Ovary (tissue), 9 donors: Measurements from ENCODE around the gene OTOP2. TPM values are rescaled to one million over a fixed set of nuclear protein-coding genes. Genes with fewer than 3 reads are reported as not detected.

Source experiments
- DNase-seq, 5 donors: peaks; one replicate each; pipeline ENCODE4 v3.0.0-alpha.2; 2019 to 2020
- H3K27ac ChIP-seq, 2 donors: fragments of 200-600 bp; one replicate each; pipeline versions ENCODE4 v1.5.1 to v1.8.0; 2019 to 2022
- H3K27me3 ChIP-seq: fragments of 200-600 bp; one replicate; pipeline ENCODE4 v1.8.0; 2022
- H3K36me3 ChIP-seq: fragments of 200-600 bp; sonication (generic); one replicate; pipeline ENCODE4 v1.5.1; 2019
- H3K4me1 ChIP-seq: one replicate; pipeline ENCODE4 v1.8.1; 2013; ENCODE audit warnings: mild to moderate bottlenecking, moderate library complexity; ENCODE audit not compliant: insufficient read depth
- H3K4me3 ChIP-seq: fragments of 200-600 bp; sonication (generic); one replicate; pipeline ENCODE4 v1.5.1; 2017
- H3K9me3 ChIP-seq, 2 donors: fragments of 200-600 bp in 1 of 2; sonication (generic) in 1 of 2; one replicate each; pipeline versions ENCODE4 v1.5.1 to v1.8.1; 2013 to 2019; ENCODE audit warnings: mild to moderate bottlenecking in 1 of 2, moderate library complexity in 1 of 2
- EP300 ChIP-seq: sonication (generic); formaldehyde crosslinking; IDR thresholded peaks from one replicate; pipeline ENCODE4 v1.6.1; 2017; ENCODE audit warnings: antibody characterized with exemption
- POLR2A ChIP-seq: fragments of 450-650 bp; IDR thresholded peaks from one replicate; pipeline ENCODE4 v1.6.1; 2017; ENCODE audit warnings: antibody characterized with exemption, mild to moderate bottlenecking, moderate library complexity
- WGBS, 3 donors: extraction: QIAGEN DNeasy Blood & Tissue Kit in 1 of 3; methylation state at CpG; one replicate each; pipeline versions ENCODE4 v1.1.5 to v1.1.7; 2013 to 2017; 5-methylcytosine and 5-hydroxymethylcytosine counted together
- intact Hi-C, 4 donors: fragments of 100-400 bp; cut with DNase I; formaldehyde crosslinking; loops; one replicate each; pipeline versions ENCODE4 v1.11.0 to v1.15.1; 2022 to 2023
- polyA plus RNA-seq, 2 donors: library from polyadenylated mRNA; stranded (reverse); fragments of 200-250 nt in 1 of 2; fragments of 350-450 nt in 1 of 2; fragmentation: Illumina TruSeq in 1 of 2; extraction: RNeasy Lipid Tissue Mini Kit (QIAGEN cat#74804) in 1 of 2; gene quantifications; one replicate each; pipeline ENCODE4 v1.2.3, GENCODE V29; 2013 to 2014
- total RNA-seq, 7 donors: library from RNA; depleted of rRNA in 2 of 7; stranded (reverse); fragments of >200 nt in 2 of 7; fragmentation: NEBNext Ultra II Directional in 3 of 7; extraction: Animal tissue kit (Norgen Biotek cat#: 25700) in 3 of 7; gene quantifications; one replicate each; pipeline versions ENCODE4 v1.1.0 to v1.2.4, GENCODE V29; 2016 to 2023
- TF ChIP-seq, protein P1 (sequence below), 3 donors: fragments of 450-650 bp in 2 of 3; fragments of 200-600 bp in 1 of 3; IDR thresholded peaks; one replicate each; pipeline versions ENCODE4 v1.5.1 to v1.8.0; 2016 to 2022; ENCODE audit warnings: antibody characterized with exemption in 3 of 3, mild to moderate bottlenecking in 1 of 3
- donor health status: DM: no; HTN: no; CAD: no; lungs with moderate emphysema.
- donor health status: DM: no; HTN: no; CAD: no.
- donor health status: Bipolar disorder and iron deficiency.
- donor health status: DM: yes; HTN: yes; CAD: no.
- donor health status: DM: no; HTN: no; CAD: no.
- donor health status: DM: yes; HTN: yes; CAD: no.

The OTOP2 gene
- total and polyA plus RNA-seq, 9 donors: not detected

DNA sequence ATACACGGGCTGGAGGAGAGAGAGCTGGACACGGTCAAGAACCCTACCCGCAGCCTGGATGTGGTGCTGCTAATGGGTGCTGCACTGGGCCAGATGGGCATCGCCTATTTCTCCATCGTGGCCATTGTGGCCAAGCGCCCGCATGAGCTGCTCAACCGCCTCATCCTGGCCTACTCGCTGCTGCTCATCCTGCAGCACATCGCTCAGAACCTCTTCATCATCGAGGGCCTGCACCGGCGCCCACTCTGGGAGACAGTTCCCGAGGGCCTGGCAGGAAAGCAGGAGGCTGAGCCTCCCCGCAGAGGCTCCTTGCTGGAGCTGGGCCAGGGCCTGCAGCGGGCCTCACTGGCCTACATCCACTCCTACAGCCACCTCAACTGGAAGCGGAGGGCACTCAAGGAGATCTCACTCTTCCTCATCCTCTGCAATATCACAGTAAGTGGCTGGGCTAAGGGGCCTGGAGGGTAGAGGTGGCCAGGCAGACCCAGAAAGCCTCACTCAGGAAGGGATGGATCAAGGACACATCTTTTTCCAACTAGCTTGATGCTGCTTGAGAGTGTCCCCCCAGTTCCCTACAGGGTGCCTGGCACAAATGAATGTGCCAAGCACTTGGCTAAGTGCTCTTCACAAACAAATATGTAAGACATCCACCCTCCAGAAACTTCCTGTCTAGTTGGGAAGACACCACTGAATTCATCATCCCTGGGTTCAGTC lies 23.1 kb downstream of the OTOP2 start:
- H3K27me3 ChIP-seq: no peaks in the 10 kb centered on the region
- no peak for DNase-seq
- H3K4me3 ChIP-seq: no peak overlapping the region
- 86 to 96% (median 91%) methylated on average over 15 to 17 of the region's 17 CpGs for WGBS, 3 donors
- intact Hi-C loops: no loop called here
- TF ChIP-seq POLR2A: no peak
- TF ChIP-seq, protein P1, sequence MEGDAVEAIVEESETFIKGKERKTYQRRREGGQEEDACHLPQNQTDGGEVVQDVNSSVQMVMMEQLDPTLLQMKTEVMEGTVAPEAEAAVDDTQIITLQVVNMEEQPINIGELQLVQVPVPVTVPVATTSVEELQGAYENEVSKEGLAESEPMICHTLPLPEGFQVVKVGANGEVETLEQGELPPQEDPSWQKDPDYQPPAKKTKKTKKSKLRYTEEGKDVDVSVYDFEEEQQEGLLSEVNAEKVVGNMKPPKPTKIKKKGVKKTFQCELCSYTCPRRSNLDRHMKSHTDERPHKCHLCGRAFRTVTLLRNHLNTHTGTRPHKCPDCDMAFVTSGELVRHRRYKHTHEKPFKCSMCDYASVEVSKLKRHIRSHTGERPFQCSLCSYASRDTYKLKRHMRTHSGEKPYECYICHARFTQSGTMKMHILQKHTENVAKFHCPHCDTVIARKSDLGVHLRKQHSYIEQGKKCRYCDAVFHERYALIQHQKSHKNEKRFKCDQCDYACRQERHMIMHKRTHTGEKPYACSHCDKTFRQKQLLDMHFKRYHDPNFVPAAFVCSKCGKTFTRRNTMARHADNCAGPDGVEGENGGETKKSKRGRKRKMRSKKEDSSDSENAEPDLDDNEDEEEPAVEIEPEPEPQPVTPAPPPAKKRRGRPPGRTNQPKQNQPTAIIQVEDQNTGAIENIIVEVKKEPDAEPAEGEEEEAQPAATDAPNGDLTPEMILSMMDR (IDR thresholded peaks at IDR 0.05): no peak
- no peak for TF ChIP-seq EP300
- no peaks in the 10 kb centered on the region for H3K9me3 ChIP-seq
- no peaks in the 10 kb centered on the region for H3K36me3 ChIP-seq
- H3K27ac ChIP-seq: no peak overlapping the region
- H3K4me1 ChIP-seq: no peaks in the 10 kb centered on the region

DNA sequence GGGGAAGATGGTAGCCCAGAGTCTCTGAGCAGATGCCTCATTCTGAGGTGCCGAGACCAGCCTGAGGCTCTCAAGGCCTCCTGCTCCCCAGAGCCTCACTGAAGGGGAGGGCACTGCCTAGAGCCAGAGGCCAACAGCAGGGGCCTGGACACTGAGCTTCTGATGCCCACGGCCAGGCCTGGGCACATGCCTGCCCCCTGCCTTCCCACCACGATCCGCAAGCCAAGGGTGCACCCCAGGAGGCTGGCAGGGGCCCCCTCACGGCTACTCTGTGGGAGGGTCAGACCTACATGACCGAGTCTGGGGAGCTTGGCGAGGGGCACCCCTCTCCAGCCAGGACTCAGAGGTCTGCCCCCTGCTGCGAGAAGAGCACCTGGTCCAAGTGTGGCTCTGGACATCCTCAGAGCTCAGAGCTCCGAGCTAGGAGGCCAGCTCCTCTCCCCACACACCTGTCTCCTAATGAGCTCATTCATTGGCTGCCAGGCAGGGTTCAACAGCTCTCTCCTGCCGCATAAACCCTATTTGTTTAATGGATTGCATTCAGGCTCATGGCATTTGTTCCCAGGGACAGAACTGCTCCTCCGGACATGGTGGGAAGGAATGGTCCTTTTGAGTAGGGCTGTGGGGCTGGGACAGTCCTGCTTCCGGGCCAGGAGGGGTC lies 25.5 kb downstream of the OTOP2 start:
- TF ChIP-seq EP300: no peak
- no peak for TF ChIP-seq POLR2A
- TF ChIP-seq, protein P1 (IDR thresholded peaks at IDR 0.05): no peak
- H3K27me3 ChIP-seq: no peaks in the 10 kb centered on the region
- no peak overlapping the region for H3K4me3 ChIP-seq
- no peak for DNase-seq
- WGBS, 3 donors: 43 to 50% (median 47%) methylated on average over 6 to 12 of the region's 12 CpGs
- no peak overlapping the region for H3K27ac ChIP-seq
- no peaks in the 10 kb centered on the region for H3K4me1 ChIP-seq
- intact Hi-C loops: loop anchor here in 3 of 4 donors (5.0 to 10.0 kb wide), 3 partner anchors 85 to 157 kb away; no protein-coding TSS in a partner anchor
- no peaks in the 10 kb centered on the region for H3K36me3 ChIP-seq
- H3K9me3 ChIP-seq: no peaks in the 10 kb centered on the region

- no peaks in the 10 kb centered on the region for H3K9me3 ChIP-seq
- H3K36me3 ChIP-seq: no peaks in the 10 kb centered on the region
- H3K27ac ChIP-seq: no peak overlapping the region
- 54 to 69% (median 61%) methylated on average over 7 to 8 of the region's 8 CpGs for WGBS, 3 donors
- intact Hi-C loops: loop anchor here in 3 of 4 donors (5.0 to 10.0 kb wide), 3 partner anchors 85 to 158 kb away; no protein-coding TSS in a partner anchor
- H3K27me3 ChIP-seq: no peaks in the 10 kb centered on the region
- H3K4me1 ChIP-seq: no peaks in the 10 kb centered on the region
- DNase-seq: no peak
- H3K4me3 ChIP-seq: no peak overlapping the region
- TF ChIP-seq POLR2A (no peak), EP300 (no peak)
- TF ChIP-seq, protein P1 (IDR thresholded peaks at IDR 0.05): no peak
Measured at GRCh38 chr17:74950207-74950606, 26.1 kb downstream of the OTOP2 start.

- intact Hi-C loops: loop anchor here in 3 of 4 donors (5.0 to 10.0 kb wide), 3 partner anchors 86 to 159 kb away; no protein-coding TSS in a partner anchor
- 46 to 59% (median 48%) methylated on average over 3 of the region's 3 CpGs for WGBS, 3 donors
- Histone ChIP-seq H3K36me3 (no peaks in the 10 kb centered on the region), H3K4me1 (no peaks in the 10 kb centered on the region), H3K27ac (no peak overlapping the region), H3K27me3 (no peaks in the 10 kb centered on the region), H3K4me3 (no peak overlapping the region), H3K9me3 (no peaks in the 10 kb centered on the region)
- TF ChIP-seq, protein P1 (IDR thresholded peaks at IDR 0.05): no peak
- TF ChIP-seq EP300 (no peak), POLR2A (no peak)
- DNase-seq: no peak
Measured at GRCh38 chr17:74951065-74951464, 27.0 kb downstream of the OTOP2 start.
